ENCODE measurements around the gene CASP10. TPM values are rescaled to one million over a fixed set of nuclear protein-coding genes. Genes with fewer than 3 reads are reported as not detected.

CASP10 gene
- total and polyA plus RNA-seq, 9 of the 15 experiments (the other 6 are each of a cell fraction or from before 2014, with no cell fraction given) = 7.1 to 20.4 (median 10.8) TPM

- TF ChIP-seq, protein P1, sequence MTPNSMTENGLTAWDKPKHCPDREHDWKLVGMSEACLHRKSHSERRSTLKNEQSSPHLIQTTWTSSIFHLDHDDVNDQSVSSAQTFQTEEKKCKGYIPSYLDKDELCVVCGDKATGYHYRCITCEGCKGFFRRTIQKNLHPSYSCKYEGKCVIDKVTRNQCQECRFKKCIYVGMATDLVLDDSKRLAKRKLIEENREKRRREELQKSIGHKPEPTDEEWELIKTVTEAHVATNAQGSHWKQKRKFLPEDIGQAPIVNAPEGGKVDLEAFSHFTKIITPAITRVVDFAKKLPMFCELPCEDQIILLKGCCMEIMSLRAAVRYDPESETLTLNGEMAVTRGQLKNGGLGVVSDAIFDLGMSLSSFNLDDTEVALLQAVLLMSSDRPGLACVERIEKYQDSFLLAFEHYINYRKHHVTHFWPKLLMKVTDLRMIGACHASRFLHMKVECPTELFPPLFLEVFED (CRISPR knock-in tag; conservative IDR thresholded peaks at IDR 0.05) = no peak
- no peak for TF ChIP-seq NCOR1 (IDR thresholded peaks at IDR 0.05)
Observed at GRCh38 chr2:201219328-201220096, 36.6 kb downstream of the CASP10 start (continued).

DNA sequence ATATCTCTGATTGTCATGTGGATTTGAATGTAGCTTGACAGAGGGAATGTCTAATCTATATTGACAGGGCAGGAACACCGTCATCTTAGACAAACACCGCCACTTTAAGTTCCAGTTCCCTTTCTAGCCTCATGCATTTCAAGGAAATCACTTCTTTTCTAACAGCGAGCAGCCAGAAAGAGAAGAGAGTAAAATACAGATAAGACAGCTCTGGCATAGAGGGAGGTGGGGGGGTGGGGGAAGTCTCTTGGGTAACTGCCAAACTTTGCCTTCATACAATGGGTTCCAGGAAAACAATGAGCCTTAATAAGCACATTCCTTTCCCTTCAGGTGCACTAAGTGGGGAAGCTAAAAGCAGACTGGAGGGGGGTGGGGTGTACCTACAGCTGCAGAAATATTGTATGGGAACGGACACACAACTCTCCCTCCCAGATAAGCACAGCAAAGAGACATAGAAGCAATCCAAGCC is 37.2 kb downstream of the CASP10 start:
- ATAC-seq = peak; percentile 76
- intact Hi-C loops (cut with micrococcal nuclease) (no loop called here), in situ Hi-C loops (cut with MboI) (loop anchor here (25.0 kb wide), 1 partner anchor 1258 kb away; the partner anchor contains the start of genes MAIP1 and TYW5)
- peak; percentile 27 to 87 (median 48) for DNase-seq (ENCODE audit: extremely low read depth in 1 of 4, low spot score in 3 of 4)
- Histone ChIP-seq H3K4me1 (replicated peaks in 1 of 2; ENCODE audit: control insufficient read depth in 2 of 2, insufficient read depth in 2 of 2, low read length in 2 of 2) (peaks cover 17 to 23% of the 10 kb centered on the region in 2 experiments; a peak in 4 of 5 replicates), H3K9me3 (replicated peaks; ENCODE audit: control insufficient read depth, insufficient read depth, low read depth, low read length) (no peaks in the 10 kb centered on the region), H3K4me3 (no peak overlapping the region), H3K9ac (ENCODE audit: insufficient read depth in 1 of 2, low read depth in 2 of 2, low read length in 2 of 2) (no peak overlapping the region), H3K36me3 (ENCODE audit: control insufficient read depth, insufficient read depth, low read length) (peaks cover 28% of the 10 kb centered on the region; the same call in 2 of the 3 replicates), H3K4me2 (ENCODE audit: insufficient read depth, low read length) (no peak overlapping the region), H4K20me1 (replicated peaks; ENCODE audit: control insufficient read depth, insufficient read depth, low read length) (no peaks in the 10 kb centered on the region), H3K79me2 (ENCODE audit: control insufficient read depth, insufficient read depth, low read length) (no peaks in the 10 kb centered on the region), H3K27me3 (ENCODE audit: control insufficient read depth in 2 of 2, insufficient read depth in 2 of 2, low read length in 2 of 2) (no peaks in the 10 kb centered on the region), H3K27ac (ENCODE audit: extremely low read depth, low read depth, low read length) (peak overlapping the region; percentile 29; the same call in 1 of the 3 replicates), H3K9me1 (ENCODE audit: control insufficient read depth, insufficient read depth, low read length) (no peaks in the 10 kb centered on the region), H2AFZ (ENCODE audit: low read depth, low read length) (no peak overlapping the region)
- peak; percentile 86 for FAIRE-seq
- BruUV-seq (replicated peaks) = no TSS peak
- ChIA-PET CTCF (ENCODE audit: low intra/inter-chr PET ratio) (no interaction called here), POLR2A (interaction anchor here (0.6 to 3.9 kb wide), 6 partner anchors 9 to 841 kb away, joined by 3 to 24 read pairs (median 4); partner anchors contain the start of gene CASP10)
- WGBS (ENCODE audit: insufficient coverage, low coverage, missing lambda C conversion rate) = 0% methylated on average over 3 of the region's 4 CpGs
- no peak for TF ChIP-seq BRCA1 (IDR thresholded peaks at IDR 0.05)
- no peak for TF ChIP-seq BRCA1 (CRISPR knock-in tag; IDR thresholded peaks at IDR 0.05)
- TF ChIP-seq ZBTB1 (CRISPR knock-in tag; IDR thresholded peaks at IDR 0.05; ENCODE audit: borderline replicate concordance, low read depth) = no peak
- no peak for TF ChIP-seq NR2C2 (CRISPR knock-in tag; IDR thresholded peaks at IDR 0.05)
- no peak for TF ChIP-seq NR2C2 (tag; IDR thresholded peaks at IDR 0.05)
- TF ChIP-seq PRMT5 (CRISPR knock-in tag; IDR thresholded peaks at IDR 0.05) = no peak
- TF ChIP-seq HNRNPH1 (optimal IDR thresholded peaks at IDR 0.05; ENCODE audit: low read depth, low read length) = no peak
- TF ChIP-seq ARID1B (IDR thresholded peaks at IDR 0.05) = peak; percentile 92
- TF ChIP-seq, protein P2, sequence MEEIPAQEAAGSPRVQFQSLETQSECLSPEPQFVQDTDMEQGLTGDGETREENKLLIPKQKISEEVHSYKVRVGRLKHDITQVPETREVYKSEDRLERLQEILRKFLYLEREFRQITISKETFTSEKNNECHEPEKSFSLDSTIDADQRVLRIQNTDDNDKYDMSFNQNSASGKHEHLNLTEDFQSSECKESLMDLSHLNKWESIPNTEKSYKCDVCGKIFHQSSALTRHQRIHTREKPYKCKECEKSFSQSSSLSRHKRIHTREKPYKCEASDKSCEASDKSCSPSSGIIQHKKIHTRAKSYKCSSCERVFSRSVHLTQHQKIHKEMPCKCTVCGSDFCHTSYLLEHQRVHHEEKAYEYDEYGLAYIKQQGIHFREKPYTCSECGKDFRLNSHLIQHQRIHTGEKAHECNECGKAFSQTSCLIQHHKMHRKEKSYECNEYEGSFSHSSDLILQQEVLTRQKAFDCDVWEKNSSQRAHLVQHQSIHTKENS (CRISPR knock-in tag; IDR thresholded peaks at IDR 0.05) = no peak
- 0 out of 3 replicates have a peak, but pooled peaks of 1 of the 2 experiments have one; percentile 44 for TF ChIP-seq CBX3 (IDR thresholded peaks at IDR 0.05; ENCODE audit: borderline replicate concordance in 1 of 2, low read length in 2 of 2)
- TF ChIP-seq FOXA1 (IDR thresholded peaks at IDR 0.05; ENCODE audit: borderline replicate concordance) = no peak
- no peak for TF ChIP-seq ESRRA (IDR thresholded peaks at IDR 0.05; ENCODE audit: borderline replicate concordance, low read depth)
- TF ChIP-seq ELF4 (CRISPR knock-in tag; IDR thresholded peaks at IDR 0.05) = no peak
- no peak for TF ChIP-seq SIRT6 (IDR thresholded peaks at IDR 0.05; ENCODE audit: low read depth, low read length)

All from K562 (cell line).